Tibial nerve (tissue), 4 donors: ENCODE data around the gene GRIK4. TPM values are rescaled to one million over a fixed set of nuclear protein-coding genes. Genes with fewer than 3 reads are reported as not detected.

Experiments used
- DNase-seq, 2 donors: peaks; one replicate each; pipeline ENCODE4 v3.0.0-alpha.2; 2019; ENCODE audit warnings: low spot score in 2 of 2
- H3K27ac ChIP-seq, 4 donors: fragments of 200-600 bp; sonication (generic) in 3 of 4; one replicate each; pipeline ENCODE4 v1.5.1; 2017 to 2019; ENCODE audit warnings: mild to moderate bottlenecking in 1 of 4
- H3K27me3 ChIP-seq, 2 donors: fragments of 200-600 bp; sonication (generic) in 1 of 2; one replicate each; pipeline versions ENCODE4 v1.5.1 to v1.6.0; 2017 to 2019
- H3K36me3 ChIP-seq, 3 donors: fragments of 200-600 bp; sonication (generic); one replicate each; pipeline ENCODE4 v1.5.1; 2018 to 2019
- H3K4me1 ChIP-seq, 4 donors: fragments of 200-600 bp; sonication (generic) in 3 of 4; one replicate each; pipeline ENCODE4 v1.5.1; 2017 to 2019
- H3K4me3 ChIP-seq, 4 donors: fragments of 200-600 bp; sonication (generic) in 3 of 4; one replicate each; pipeline ENCODE4 v1.5.1; 2017 to 2019; ENCODE audit warnings: mild to moderate bottlenecking in 1 of 4, moderate library complexity in 1 of 4
- H3K9me3 ChIP-seq, 4 donors: fragments of 200-600 bp; sonication (generic) in 3 of 4; one replicate each; pipeline ENCODE4 v1.5.1; 2017 to 2019
- CTCF ChIP-seq, 5 experiments: fragments of 200-600 bp in 3 of 5; fragments of 450-650 bp in 2 of 5; sonication (generic) in 3 of 5; IDR thresholded peaks; one replicate each; pipeline ENCODE4 v1.5.1; 2016 to 2019; ENCODE audit warnings: antibody characterized with exemption in 5 of 5, mild to moderate bottlenecking in 3 of 5, moderate library complexity in 2 of 5
- EP300 ChIP-seq, 2 donors: sonication (generic); formaldehyde crosslinking; IDR thresholded peaks; one replicate each; pipeline ENCODE4 v1.6.1; 2017; ENCODE audit warnings: antibody characterized with exemption in 2 of 2, mild to moderate bottlenecking in 1 of 2
- POLR2A ChIP-seq, 2 donors: fragments of 450-650 bp; IDR thresholded peaks; one replicate each; pipeline ENCODE4 v1.6.1; 2017; ENCODE audit warnings: antibody characterized with exemption in 2 of 2, mild to moderate bottlenecking in 2 of 2, moderate library complexity in 2 of 2
- WGBS, 2 donors: methylation state at CpG; one replicate each; pipeline ENCODE4 v1.1.5; 2018; 5-methylcytosine and 5-hydroxymethylcytosine counted together
- total RNA-seq, 4 donors: library from RNA; depleted of rRNA; stranded (reverse); fragments of >200 nt; gene quantifications; one replicate each; pipeline ENCODE4 v1.1.0, GENCODE V29; 2016

GRIK4 gene
- total RNA-seq, 4 donors from 2014 or later: 0.22 to 0.98 TPM; not detected in 2

GRCh38 chr11:120632579-120632978, 121.0 kb downstream of the GRIK4 start:
- WGBS, 2 donors: 77 to 81% methylated on average over 3 of the region's 3 CpGs
- H3K27me3 ChIP-seq: no peaks in the 10 kb centered on the region
- no peaks in the 10 kb centered on the region for H3K9me3 ChIP-seq
- H3K27ac ChIP-seq: no peak overlapping the region
- no peaks in the 10 kb centered on the region for H3K4me1 ChIP-seq
- H3K4me3 ChIP-seq: no peak overlapping the region
- no peak for DNase-seq
- no peaks in the 10 kb centered on the region for H3K36me3 ChIP-seq
- no peak for TF ChIP-seq EP300 (IDR thresholded peaks at IDR 0.05)
- TF ChIP-seq POLR2A (IDR thresholded peaks at IDR 0.05): no peak
- TF ChIP-seq CTCF (IDR thresholded peaks at IDR 0.05): no peak

GRCh38 chr11:120633616-120634393, 122.3 kb downstream of the GRIK4 start:
- no peak for DNase-seq
- no peaks in the 10 kb centered on the region for H3K9me3 ChIP-seq
- no peaks in the 10 kb centered on the region for H3K27me3 ChIP-seq
- no peak overlapping the region for H3K27ac ChIP-seq
- TF ChIP-seq EP300 (IDR thresholded peaks at IDR 0.05) (no peak), POLR2A (IDR thresholded peaks at IDR 0.05) (no peak), CTCF (IDR thresholded peaks at IDR 0.05) (no peak)
- WGBS, 2 donors: 63 to 68% methylated on average over 15 of the region's 15 CpGs
- H3K4me3 ChIP-seq: no peak overlapping the region
- no peaks in the 10 kb centered on the region for H3K4me1 ChIP-seq
- no peaks in the 10 kb centered on the region for H3K36me3 ChIP-seq

GRCh38 chr11:120634706-120635105, 123.2 kb downstream of the GRIK4 start:
- no peaks in the 10 kb centered on the region for H3K36me3 ChIP-seq
- no peak overlapping the region for H3K4me3 ChIP-seq
- TF ChIP-seq CTCF (IDR thresholded peaks at IDR 0.05): no peak
- TF ChIP-seq EP300 (IDR thresholded peaks at IDR 0.05): no peak
- no peaks in the 10 kb centered on the region for H3K27me3 ChIP-seq
- WGBS, 2 donors: 87% methylated on average over 13 of the region's 13 CpGs
- DNase-seq: no peak
- no peaks in the 10 kb centered on the region for H3K4me1 ChIP-seq
- H3K27ac ChIP-seq: no peak overlapping the region
- no peaks in the 10 kb centered on the region for H3K9me3 ChIP-seq

- H3K36me3 ChIP-seq: no peaks in the 10 kb centered on the region
- H3K27me3 ChIP-seq: no peaks in the 10 kb centered on the region
- TF ChIP-seq EP300 (IDR thresholded peaks at IDR 0.05) (no peak), POLR2A (IDR thresholded peaks at IDR 0.05) (no peak), CTCF (IDR thresholded peaks at IDR 0.05) (no peak)
- DNase-seq: no peak
- H3K9me3 ChIP-seq: no peaks in the 10 kb centered on the region
- H3K27ac ChIP-seq: no peak overlapping the region
- no peak overlapping the region for H3K4me3 ChIP-seq
- WGBS, 2 donors: 58 to 61% methylated on average over 8 to 9 of the region's 9 CpGs
- H3K4me1 ChIP-seq: no peaks in the 10 kb centered on the region
Observed at GRCh38 chr11:120635136-120635810, 123.7 kb downstream of the GRIK4 start.

- TF ChIP-seq CTCF (IDR thresholded peaks at IDR 0.05) (no peak), POLR2A (IDR thresholded peaks at IDR 0.05) (no peak), EP300 (IDR thresholded peaks at IDR 0.05) (no peak)
- Histone ChIP-seq H3K27me3 (no peaks in the 10 kb centered on the region), H3K27ac (no peak overlapping the region), H3K9me3 (no peaks in the 10 kb centered on the region), H3K36me3 (no peaks in the 10 kb centered on the region), H3K4me1 (no peaks in the 10 kb centered on the region), H3K4me3 (no peak overlapping the region)
- DNase-seq: no peak
- WGBS, 2 donors: 69 to 73% methylated on average over 6 of the region's 6 CpGs
Observed at GRCh38 chr11:120637131-120637530, 125.6 kb downstream of the GRIK4 start.
